Activated naive CD4-positive, alpha-beta T cell treated with Interleukin-2 at 50 U/mL for 16 hours (primary cell): ENCODE data around the gene ZNF575.
"Not testable (repeated sequence)": the region's sequence is repeated elsewhere in the genome, so short reads cannot be mapped to it uniquely, and the experiment has no call there.

Source experiments
- DNase-seq: peaks from one replicate; pipeline ENCODE4 v3.0.0-alpha.2; 2020

Gene ZNF575

DNA sequence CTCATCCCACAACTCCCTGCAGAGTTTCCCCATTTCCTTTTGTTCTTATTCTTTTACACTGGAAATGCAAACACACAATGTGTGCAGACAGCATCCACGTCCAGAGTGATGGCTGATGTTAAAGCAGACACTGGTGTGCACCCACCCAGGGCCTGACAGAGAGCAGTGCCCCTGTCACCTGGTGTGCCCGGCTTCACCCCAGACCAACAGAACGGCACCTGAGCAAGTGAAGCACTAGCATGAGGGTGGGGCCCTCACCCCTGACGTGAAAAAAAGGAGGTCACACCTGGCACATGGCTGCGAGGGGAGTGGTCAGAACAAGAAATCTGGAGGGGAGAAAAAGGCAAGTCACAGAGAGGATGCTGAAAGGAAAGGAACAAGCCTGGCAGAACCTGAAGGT lies 12.3 kb downstream of the ZNF575 start:
- DNase-seq = no peak

DNA sequence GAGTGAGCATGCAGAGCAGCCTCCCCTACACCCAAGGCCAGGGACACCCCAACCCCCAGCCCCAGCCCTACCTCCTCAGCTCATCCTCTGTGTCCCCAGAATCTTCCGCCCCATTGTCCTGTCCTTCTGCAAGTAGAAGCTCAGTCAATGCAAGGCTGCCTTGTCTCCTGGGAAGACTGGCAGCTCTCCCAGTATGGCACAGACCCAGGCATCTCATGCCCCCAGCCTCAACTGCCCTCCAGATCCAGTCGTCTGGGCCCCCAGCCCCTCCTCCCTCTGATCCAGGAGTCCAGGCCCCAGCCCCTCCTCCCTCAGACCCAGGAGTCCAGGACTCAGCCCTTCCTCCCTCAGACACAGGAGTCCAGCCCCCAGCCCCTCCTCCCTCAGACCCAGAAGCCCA lies 13.0 kb downstream of the ZNF575 start:
- no peak for DNase-seq

DNA sequence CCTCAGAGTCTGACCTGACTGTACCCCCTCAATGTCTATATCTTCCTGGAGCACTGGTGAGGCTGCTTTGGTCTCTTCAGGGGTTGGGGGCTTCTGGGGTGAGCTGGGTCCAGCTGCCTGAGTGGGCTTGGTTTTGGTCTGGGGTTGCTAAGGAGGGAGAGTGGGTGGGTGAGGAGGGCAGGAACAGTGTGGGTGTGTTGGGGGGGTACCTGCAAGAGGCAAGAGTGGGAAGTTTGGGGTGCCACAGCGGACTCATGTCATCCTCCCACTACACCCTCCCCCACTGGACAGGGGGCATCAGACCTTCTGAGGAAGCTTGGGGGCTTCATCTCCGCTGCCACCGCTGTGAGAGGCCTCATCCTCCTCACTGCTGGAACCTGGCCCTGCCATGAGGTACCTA lies 13.6 kb downstream of the ZNF575 start:
- no peak for DNase-seq

- DNase-seq = not testable (repeated sequence)
Observed at GRCh38 chr19:43547926-43548325, 14.9 kb downstream of the ZNF575 start.

DNA sequence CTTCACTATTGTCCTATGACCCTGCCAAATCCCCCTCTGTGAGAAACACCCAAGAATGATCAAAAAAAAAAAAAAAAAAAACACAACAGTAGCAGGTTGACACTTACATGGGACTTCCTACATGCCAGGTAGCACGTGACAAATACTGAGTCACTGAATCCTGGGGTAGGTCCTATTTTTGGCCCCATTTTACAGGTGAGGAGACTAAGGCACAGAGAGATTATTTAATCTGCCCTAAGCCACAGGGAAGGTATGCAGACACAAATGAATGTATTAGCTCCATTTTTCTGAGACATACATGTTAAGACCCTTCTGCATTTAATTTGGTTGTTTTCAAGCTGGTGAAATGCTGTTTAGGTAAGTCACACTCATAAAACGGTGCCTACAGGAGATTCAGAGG lies 15.7 kb downstream of the ZNF575 start:
- no peak for DNase-seq

GRCh38 chr19:43551399-43552197 lies 18.6 kb downstream of the ZNF575 start:
- DNase-seq = no peak

DNA sequence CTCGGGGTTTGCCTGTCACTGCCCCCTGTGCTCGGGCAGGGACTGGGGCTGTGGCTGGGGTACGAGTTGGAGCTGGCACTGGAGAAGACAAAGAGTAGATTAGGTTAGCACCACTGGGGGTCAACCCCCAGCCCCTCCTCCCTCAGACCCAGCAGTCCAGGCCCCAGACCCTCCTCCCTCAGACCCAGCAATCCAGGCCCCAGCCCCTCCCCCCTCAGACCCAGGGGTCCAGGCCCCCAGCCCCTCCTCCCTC lies 19.1 kb downstream of the ZNF575 start:
- no peak for DNase-seq

GRCh38 chr19:43552616-43553015 lies 19.6 kb downstream of the ZNF575 start:
- DNase-seq = no peak

GRCh38 chr19:43553656-43554055 lies 20.7 kb downstream of the ZNF575 start:
- DNase-seq = no peak

DNA sequence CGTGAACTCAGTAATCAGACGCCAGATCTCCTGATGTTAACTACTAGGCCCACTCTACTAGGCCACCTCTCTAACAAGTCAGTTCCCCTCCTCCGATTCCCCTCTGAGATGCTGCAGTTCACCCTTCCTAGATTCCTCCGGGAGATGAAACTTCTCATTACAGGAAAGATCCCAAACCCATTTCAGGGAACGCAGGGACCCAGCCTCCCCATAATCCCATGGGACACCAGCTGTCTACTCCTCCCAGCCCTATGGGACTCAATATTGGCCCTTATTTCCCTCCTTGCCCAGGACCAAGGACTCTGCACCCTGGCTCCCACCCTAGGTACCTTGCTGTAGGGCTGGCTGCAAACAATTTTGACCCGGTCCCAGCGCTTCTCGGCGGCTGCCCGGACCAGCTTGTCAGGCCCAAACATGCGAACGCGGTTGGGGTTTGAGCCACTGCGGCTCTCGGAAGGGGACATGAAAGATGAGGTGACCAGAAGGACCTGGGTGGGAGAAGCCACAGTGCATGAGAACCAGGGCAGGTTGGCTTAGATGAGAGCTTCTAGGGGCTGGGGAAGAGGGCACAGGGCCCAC lies 21.4 kb downstream of the ZNF575 start:
- no peak for DNase-seq

DNA sequence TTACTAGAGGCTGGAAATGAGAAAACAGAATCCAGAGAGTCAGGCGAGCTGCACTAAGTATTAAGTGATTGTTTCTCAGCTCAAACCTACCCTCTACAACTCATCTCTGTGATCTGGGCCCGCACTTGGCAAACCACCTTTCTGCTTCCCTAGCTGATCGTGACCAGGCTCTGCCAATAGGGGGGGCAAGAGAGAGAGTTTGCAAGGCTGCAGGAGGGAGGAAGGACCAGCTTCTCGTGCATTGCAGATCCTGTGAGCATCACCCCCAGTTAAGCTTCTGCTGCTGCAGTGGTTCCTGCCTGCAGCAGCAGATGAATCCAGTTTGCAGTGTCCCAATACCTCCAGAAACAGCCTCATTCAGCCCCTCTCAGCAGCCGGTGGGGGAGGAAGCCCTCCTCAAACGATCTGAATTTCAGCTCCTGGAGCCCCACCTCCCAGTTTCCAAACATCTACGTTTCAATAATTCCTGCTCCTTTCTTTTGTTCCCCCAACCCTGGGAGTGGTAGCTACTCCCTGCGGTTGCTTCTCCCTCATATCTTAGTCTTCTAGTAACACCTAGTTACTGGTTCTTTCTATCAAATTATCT lies 22.3 kb downstream of the ZNF575 start:
- DNase-seq = peak; percentile 82

- DNase-seq = no peak
Observed at GRCh38 chr19:43560687-43561086, 27.7 kb downstream of the ZNF575 start.

DNA sequence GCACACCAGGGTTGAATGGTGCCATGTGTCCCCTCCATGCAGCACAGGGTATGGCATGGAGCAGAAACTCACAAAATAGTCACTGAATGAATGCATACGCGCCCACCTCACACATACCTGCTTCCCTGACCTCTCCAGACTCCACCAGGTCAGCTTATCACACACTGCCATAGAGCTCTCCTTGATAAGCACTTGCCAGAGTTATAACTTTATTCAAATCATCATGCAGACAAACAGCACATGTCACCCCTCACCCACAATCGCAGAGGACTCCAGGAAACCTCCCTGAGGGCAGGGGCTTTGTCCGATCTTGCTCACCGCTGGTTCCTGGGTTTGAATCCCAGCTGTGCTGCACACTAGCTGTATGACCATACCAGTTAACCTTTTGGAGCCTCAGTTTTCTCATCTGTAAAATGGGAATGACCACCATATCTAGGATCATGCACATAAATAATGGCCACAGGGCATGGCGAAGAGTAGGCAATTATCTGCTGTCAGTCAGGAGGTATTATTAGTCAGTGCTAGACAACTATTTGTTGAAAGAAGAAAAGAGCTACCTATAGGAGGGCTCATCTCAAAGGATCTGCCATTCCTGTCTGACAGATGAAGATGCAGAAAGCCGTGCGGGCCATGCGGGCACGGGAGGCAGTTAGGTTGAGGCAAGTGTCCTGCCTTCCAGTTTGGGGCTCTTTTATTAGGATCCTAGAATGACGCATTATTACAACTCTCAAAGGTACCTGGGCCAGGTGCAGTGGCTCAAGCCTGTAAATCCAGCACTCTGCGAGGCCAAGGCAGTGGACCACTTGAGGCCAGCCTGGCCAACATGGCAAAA lies 28.4 kb downstream of the ZNF575 start:
- no peak for DNase-seq

- no peak for DNase-seq
Observed at GRCh38 chr19:43562226-43562697, 29.3 kb downstream of the ZNF575 start.

- DNase-seq = peak; percentile 70
Observed at GRCh38 chr19:43562698-43563241, 29.8 kb downstream of the ZNF575 start.

- no peak for DNase-seq
Observed at GRCh38 chr19:43563816-43564457, 30.9 kb downstream of the ZNF575 start.

DNA sequence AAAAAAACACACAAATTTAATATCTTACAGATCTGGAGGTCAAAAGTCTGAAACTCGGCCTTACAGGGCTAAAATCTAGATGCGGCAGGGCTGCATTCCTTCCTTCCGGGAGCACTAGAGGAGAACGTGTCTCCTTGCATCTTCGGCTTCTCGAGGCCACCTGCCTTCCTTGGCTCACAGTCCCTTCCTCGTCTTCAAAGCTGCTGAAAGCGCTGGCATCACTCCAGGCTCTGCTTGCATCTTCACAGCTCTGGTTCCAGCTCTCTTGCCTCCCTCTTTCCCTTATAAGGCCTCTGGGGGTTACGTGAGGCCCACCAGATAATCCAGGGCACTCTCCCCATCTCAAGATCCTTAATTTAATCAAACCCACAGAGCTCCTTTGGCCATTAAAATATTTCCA lies 31.8 kb downstream of the ZNF575 start:
- DNase-seq = no peak

- DNase-seq = no peak
Observed at GRCh38 chr19:43569657-43570056, 36.7 kb downstream of the ZNF575 start.

DNA sequence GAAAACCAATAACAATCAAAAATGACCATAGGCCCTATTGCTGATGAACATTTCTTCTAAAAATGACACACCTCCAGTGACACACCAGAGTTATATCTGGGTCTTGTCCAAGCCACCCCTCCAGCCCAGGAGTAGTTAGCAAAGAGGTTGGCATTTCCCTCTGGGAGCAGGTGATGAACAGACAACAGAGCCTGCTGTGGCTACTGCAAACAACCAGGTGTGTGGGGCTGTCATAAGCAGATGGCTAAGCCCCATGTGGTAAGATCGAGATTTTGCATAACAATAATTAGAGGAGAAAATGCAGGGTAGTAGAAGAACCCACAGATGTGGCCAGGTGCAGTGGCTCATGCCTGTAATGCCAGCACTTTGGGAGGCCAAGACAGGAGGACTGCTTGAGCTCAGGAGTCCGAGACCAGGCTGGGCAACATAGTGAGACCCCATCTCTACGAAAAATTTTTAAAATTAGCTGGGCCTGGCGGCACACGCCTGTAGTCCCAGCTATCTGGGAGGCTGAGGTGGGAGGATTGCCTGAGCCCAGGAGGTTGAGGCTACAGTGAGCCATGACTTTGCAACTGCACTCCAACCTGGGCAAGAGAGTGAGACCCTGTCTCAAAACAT lies 37.3 kb downstream of the ZNF575 start:
- DNase-seq = no peak

DNA sequence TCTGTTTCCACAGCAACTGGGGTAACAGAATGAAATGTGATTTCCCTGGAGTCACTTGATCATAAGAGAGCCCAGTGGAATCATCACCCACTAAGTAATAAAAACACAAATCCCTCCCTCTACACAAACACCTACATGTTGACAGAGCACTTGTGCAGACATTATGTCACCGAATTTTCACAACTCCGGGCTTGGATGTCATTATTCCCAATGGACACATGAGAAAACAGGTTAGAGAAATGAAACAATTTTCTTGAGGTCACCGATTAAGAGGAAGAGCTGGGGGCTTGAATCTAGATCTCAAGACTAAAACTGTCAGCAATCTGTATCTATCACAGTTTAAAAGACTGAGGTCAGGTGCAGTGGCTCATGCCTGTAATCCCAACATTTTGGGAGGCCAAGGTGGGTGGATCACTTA lies 39.2 kb downstream of the ZNF575 start:
- no peak for DNase-seq

DNA sequence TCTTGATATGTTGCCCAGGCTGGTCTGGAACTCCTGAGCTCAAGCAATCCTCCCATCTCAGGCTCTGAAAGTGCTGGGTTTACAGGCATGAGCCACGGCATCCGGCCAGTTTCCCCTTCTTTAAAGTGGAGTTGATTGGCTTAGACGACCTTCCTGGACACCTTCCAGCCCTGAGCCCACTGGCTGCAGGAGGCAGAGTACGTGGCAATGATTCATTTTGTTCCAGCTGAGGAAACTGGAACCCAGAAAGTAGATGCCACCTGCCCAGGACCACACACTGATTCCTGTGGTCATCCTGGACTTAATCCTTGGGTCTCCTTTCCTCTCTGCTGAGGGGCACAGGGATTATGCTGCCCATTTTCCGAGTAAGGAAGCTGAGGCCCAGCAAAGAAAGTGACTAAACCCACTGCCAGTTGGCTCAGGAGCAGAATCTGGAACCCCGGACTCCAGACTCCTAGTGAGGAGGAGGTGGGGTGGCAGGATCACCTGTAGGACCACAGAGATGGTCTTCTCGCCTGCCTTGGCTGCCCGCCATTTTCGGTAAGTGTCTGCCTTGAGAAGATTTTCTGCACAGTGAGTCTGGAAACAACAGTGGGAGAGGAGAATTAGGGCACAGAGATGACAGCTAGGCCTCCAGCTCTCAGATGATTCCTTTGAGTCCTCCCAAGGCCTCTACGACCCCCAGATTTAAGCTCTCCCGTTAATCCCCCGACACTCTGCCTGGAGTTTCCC lies 41.6 kb downstream of the ZNF575 start:
- DNase-seq = no peak
